SK-N-MC (cell line): ENCODE results near the gene AUTS2.

Experiments used
- DNase-seq: peaks from one replicate; pipeline ENCODE4 v3.0.0-alpha.2; 2011; ENCODE audit warnings: low read depth, low spot score
- H3K27ac ChIP-seq: fragments of 200-600 bp; sonication (generic); 2 replicates; pipeline ENCODE4 v1.5.1; 2016; ENCODE audit warnings: mixed run types
- H3K36me3 ChIP-seq: fragments of 200-600 bp; sonication (generic); 2 replicates; pipeline ENCODE4 v1.6.1; 2017; ENCODE audit warnings: antibody characterized with exemption, low read length, mixed read lengths; ENCODE audit not compliant: insufficient read depth
- H3K4me3 ChIP-seq: fragments of 200-600 bp; sonication (generic); 2 replicates; pipeline ENCODE4 v1.5.1; 2016
- H3K9ac ChIP-seq: fragments of 200-600 bp; sonication (generic); 2 replicates; pipeline ENCODE4 v1.8.0; 2017; ENCODE audit warnings: mixed run types, mixed read lengths; ENCODE audit not compliant: insufficient read length
- H3K9me3 ChIP-seq: fragments of 200-600 bp; sonication (generic); 2 replicates; pipeline ENCODE4 v1.6.1; 2017; ENCODE audit warnings: low read depth, mild to moderate bottlenecking, antibody characterized with exemption, low read length, moderate library complexity, mixed read lengths
- EZH2 ChIP-seq: fragments of 200-600 bp; sonication (generic); IDR thresholded peaks from one replicate; pipeline ENCODE4 v1.6.1; 2017; ENCODE audit warnings: antibody characterized with exemption
- FOXP2 ChIP-seq: optimal IDR thresholded peaks from 2 replicates; pipeline ENCODE3; 2011; ENCODE audit warnings: mild to moderate bottlenecking, moderate library complexity; ENCODE audit not compliant: insufficient read depth; ENCODE audit errors: extremely low read length, control extremely low read depth
- POLR2AphosphoS5 ChIP-seq: IDR thresholded peaks from 2 replicates; pipeline ENCODE4 v1.6.1; 2012; ENCODE audit warnings: mild to moderate bottlenecking, low read depth, low read length, borderline replicate concordance

AUTS2 gene

DNA sequence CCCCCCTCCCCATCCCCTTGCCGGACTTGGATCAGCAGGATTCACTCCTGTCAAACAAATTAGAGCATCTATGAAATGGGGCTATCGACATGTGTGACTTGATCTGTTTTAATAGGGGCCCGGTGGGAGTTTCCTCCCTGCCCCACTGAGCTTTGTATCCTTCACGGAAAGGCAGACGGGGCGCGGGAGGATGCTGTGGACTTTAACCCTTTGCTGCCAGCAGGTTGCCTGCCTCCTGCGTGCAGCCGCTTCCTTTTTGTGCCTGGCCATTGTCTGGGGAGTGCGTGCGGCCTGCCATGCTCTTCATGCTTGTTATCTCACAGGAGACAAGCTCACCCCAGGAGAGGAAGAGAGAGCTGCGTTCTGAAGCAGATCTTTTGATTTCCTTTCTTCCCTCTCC lies 1020.9 kb downstream of the AUTS2 start:
- Histone ChIP-seq H3K36me3 (no peaks in the 10 kb centered on the region), H3K4me3 (no peak overlapping the region), H3K9me3 (no peaks in the 10 kb centered on the region), H3K9ac (no peak overlapping the region), H3K27ac (no peak overlapping the region)
- no peak for TF ChIP-seq EZH2
- TF ChIP-seq FOXP2: no peak
- TF ChIP-seq POLR2AphosphoS5: no peak
- DNase-seq: no peak

GRCh38 chr7:70619659-70620058 lies 1021.4 kb downstream of the AUTS2 start:
- DNase-seq: no peak
- TF ChIP-seq EZH2 (no peak), POLR2AphosphoS5 (no peak), FOXP2 (no peak)
- H3K4me3 ChIP-seq: no peak overlapping the region
- no peak overlapping the region for H3K27ac ChIP-seq
- no peak overlapping the region for H3K9ac ChIP-seq
- no peaks in the 10 kb centered on the region for H3K36me3 ChIP-seq
- H3K9me3 ChIP-seq: no peaks in the 10 kb centered on the region

DNA sequence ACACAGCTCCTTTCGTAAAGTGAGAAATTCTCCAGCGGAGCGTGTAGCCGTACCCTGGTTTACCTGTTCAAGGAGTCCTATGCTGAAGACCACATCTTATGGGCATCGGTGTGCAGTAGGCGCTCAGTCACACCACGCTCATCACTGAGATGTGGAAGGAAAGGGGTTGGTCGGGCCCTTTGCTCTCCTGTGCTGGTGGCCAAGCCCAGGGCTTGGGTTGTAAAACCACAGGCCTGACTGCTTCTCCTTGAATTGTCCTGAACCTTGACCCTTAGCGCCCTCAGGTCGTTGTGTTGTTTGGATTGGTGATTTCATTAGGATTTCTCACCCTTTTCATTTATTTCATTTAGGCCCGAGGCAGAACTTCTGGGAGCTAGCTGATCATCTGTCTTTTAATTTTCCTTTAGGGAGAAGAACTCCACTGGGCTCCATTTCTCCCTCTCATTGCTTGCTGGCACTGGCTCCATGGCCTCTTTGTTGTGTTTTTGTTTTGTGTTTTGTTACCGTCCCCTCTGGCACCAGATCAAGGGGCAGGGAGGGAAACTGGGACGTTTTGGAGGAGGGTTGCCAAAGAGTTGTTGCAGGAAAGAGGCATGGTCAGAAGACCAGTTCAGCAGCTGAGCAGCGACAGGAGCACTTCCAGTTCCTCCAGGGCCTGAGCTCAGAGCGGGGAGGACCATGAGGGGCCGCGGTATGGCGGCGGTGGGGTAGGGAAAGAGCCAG lies 1022.2 kb downstream of the AUTS2 start:
- Histone ChIP-seq H3K9ac (no peak overlapping the region), H3K36me3 (no peaks in the 10 kb centered on the region), H3K27ac (no peak overlapping the region), H3K9me3 (no peaks in the 10 kb centered on the region), H3K4me3 (no peak overlapping the region)
- DNase-seq: no peak
- TF ChIP-seq EZH2 (no peak), FOXP2 (no peak), POLR2AphosphoS5 (no peak)

DNA sequence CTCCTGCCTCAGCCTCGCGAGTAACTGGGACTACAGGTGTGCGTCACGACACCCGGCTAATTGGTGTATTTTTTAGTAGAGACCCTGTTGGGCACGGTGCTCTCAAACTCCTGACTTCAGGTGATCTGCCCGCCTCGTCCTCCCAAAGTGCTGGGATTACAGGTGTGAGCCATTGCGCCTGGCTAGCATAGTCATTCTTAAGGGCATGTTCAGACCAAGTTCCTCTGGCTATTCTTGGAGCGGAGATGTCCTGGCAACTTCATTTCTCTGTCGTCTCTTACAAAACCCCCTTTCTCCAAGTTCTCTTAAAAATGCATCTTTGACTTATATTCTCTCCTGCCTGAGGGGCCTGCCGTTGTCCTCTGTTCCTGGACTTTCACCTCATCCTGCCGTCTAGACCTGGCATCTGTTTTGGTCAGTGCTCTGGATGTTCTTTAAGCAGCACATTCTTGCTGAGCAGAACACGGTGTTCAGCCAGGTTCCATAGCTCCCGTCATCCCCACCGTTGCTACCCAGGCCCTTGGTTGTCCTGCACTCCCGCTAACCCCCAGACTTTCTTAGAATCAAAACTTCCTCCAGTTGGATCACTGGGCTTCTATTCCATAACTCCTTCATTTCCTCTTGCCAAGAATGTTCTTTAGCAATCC lies 1023.8 kb downstream of the AUTS2 start:
- no peak for DNase-seq
- no peak for TF ChIP-seq POLR2AphosphoS5
- no peak for TF ChIP-seq EZH2
- no peak for TF ChIP-seq FOXP2
- no peak overlapping the region for H3K4me3 ChIP-seq
- no peak overlapping the region for H3K27ac ChIP-seq
- H3K9ac ChIP-seq: no peak overlapping the region
- H3K9me3 ChIP-seq: no peaks in the 10 kb centered on the region
- no peaks in the 10 kb centered on the region for H3K36me3 ChIP-seq

DNA sequence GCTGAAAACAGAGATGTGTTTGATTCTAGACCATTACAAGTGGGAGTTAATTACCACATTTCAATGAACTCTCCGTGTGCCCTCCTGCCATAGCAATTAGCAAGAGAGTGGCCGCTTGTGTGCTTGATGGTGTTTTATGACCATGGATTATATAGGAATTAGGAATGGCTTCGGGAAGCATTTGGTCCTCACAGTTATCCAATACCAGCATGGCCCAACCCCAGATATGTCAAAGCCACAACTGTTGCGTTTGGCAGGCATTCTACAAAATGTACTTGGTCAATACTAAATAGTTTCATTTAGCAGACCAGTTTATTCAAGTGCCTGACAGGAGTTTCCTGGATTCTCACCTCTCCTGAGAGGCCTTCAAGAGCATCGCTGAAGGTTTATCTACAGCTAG lies 1024.7 kb downstream of the AUTS2 start:
- TF ChIP-seq POLR2AphosphoS5 (no peak), FOXP2 (no peak), EZH2 (no peak)
- Histone ChIP-seq H3K9ac (no peak overlapping the region), H3K36me3 (no peaks in the 10 kb centered on the region)

GRCh38 chr7:70624500-70625103 lies 1026.3 kb downstream of the AUTS2 start:
- H3K4me3 ChIP-seq: no peak overlapping the region
- H3K27ac ChIP-seq: no peak overlapping the region
- H3K9ac ChIP-seq: no peak overlapping the region
- no peak for TF ChIP-seq POLR2AphosphoS5
- no peak for TF ChIP-seq FOXP2
- no peak for TF ChIP-seq EZH2
- no peaks in the 10 kb centered on the region for H3K36me3 ChIP-seq
- no peak for DNase-seq
- H3K9me3 ChIP-seq: no peaks in the 10 kb centered on the region

More for the DNA sequence above, 1024.7 kb downstream of the AUTS2 start:
- Histone ChIP-seq H3K27ac (no peak overlapping the region), H3K9me3 (no peaks in the 10 kb centered on the region), H3K4me3 (no peak overlapping the region)
- DNase-seq: no peak

- TF ChIP-seq FOXP2 (no peak), EZH2 (no peak), POLR2AphosphoS5 (no peak)
- Histone ChIP-seq H3K36me3 (no peaks in the 10 kb centered on the region), H3K9ac (no peak overlapping the region), H3K4me3 (no peak overlapping the region), H3K27ac (no peak overlapping the region), H3K9me3 (no peaks in the 10 kb centered on the region)
- no peak for DNase-seq
These were observed 1029.2 kb downstream of the AUTS2 start for GRCh38 chr7:70627461-70627860.

- Histone ChIP-seq H3K9ac (no peak overlapping the region), H3K27ac (no peak overlapping the region)
These were observed 1032.2 kb downstream of the AUTS2 start for GRCh38 chr7:70630440-70630817.

More at GRCh38 chr7:70630440-70630817, 1032.2 kb downstream of the AUTS2 start:
- TF ChIP-seq FOXP2: no peak
- no peak for TF ChIP-seq EZH2
- TF ChIP-seq POLR2AphosphoS5: no peak
- Histone ChIP-seq H3K9me3 (no peaks in the 10 kb centered on the region), H3K36me3 (no peaks in the 10 kb centered on the region), H3K4me3 (no peak overlapping the region)
- no peak for DNase-seq
